Upper lobe of left lung (tissue), 4 donors: ENCODE measurements around the gene GPHA2.

Experiments
- CTCF ChIP-seq, 6 experiments: fragments of 450-650 bp in 4 of 6; fragments of 200-600 bp in 2 of 6; sonication (generic) in 2 of 6; IDR thresholded peaks; one replicate each; pipeline ENCODE4 v1.5.1; 2016 to 2019; ENCODE audit warnings: antibody characterized with exemption in 6 of 6
- POLR2AphosphoS5 ChIP-seq, 2 donors: sonication (generic); formaldehyde crosslinking; IDR thresholded peaks; one replicate each; pipeline ENCODE4 v1.5.1; 2017; ENCODE audit warnings: antibody characterized with exemption in 2 of 2

- no peak for TF ChIP-seq CTCF (IDR thresholded peaks at IDR 0.05)
- TF ChIP-seq POLR2AphosphoS5 (IDR thresholded peaks at IDR 0.05): no peak
Observed at GRCh38 chr11:64905516-64906313, 30.0 kb downstream of the GPHA2 start.
